ENCODE measurements around the gene CPLX3.
A peak's percentile ranks its signal among the peaks of the same experiment; 100 is the strongest.

The CPLX3 gene

DNA sequence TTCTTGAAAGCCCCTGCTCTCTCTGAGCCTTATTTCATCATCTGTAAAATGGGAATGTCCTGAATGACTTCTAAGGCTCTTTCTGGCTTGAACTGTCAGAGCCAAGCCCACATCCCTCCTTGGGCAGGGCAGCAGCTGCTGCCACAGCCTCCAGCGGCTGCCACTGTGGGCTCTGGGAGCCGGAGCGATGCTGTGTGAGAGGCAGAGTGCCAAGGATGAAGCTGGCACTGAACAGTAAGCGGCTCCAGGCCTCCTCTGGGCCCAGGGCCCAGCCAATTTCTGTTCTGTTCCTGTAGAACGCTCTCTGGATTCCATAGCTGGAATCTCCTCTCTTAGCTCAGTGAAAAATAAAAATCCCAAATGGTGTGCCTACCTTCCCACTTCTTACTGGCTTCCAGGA, 4.4 kb downstream of the CPLX3 start:
- no peak for DNase-seq

DNA sequence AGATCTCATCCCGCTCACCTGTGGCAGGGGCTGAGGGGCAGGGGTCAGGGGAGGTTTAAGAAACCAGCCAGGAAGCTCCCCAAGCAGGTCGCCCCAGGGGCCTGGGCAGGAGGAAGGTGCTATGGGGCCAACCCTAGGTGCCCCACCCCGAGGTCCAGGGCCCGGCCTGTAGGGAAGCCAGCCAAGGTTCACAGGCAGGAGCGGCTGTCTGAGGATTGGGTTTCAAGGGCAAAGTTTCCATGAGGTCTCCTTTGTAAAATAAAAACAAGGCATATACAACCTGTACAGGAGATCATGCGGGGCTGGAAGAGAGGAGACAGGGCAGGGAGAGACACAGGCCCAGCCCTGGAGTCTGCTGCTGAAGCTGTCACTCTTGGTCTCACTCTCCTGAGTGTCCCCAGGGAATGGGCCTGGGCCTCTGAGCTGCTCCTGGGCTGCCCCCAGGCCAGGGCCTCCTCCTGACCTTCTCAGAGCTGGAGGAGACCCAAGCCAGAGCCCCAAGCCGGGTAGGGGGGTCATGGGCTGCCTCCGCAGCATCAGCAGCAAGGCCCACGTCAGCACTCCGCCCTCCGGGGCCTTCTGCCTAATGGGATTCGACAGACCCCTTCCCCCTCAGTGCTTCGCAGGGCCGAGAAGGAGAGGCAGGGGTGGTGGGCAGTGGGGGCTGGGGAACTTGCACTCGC, 5.5 kb downstream of the CPLX3 start:
- no peak for DNase-seq

DNA sequence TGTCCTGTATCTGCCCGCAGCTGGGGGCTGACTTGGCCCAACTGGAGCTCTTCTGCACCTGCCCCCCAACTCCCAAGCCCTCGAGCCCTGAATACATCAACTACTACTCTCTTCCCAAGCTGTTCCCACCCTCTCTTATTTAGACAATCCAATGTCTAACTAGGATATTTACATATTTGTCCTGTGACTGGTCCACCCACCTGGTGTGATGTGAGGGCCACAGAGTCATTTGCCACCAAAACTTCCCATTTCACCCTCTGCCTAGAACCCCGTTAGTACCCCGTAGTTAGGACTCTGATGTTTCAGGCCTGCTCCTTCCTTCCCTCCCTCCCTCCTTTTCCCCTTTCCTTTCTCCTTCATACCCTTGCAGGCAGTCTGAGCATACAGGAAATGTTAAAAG, 6.4 kb downstream of the CPLX3 start:
- no peak for DNase-seq

DNA sequence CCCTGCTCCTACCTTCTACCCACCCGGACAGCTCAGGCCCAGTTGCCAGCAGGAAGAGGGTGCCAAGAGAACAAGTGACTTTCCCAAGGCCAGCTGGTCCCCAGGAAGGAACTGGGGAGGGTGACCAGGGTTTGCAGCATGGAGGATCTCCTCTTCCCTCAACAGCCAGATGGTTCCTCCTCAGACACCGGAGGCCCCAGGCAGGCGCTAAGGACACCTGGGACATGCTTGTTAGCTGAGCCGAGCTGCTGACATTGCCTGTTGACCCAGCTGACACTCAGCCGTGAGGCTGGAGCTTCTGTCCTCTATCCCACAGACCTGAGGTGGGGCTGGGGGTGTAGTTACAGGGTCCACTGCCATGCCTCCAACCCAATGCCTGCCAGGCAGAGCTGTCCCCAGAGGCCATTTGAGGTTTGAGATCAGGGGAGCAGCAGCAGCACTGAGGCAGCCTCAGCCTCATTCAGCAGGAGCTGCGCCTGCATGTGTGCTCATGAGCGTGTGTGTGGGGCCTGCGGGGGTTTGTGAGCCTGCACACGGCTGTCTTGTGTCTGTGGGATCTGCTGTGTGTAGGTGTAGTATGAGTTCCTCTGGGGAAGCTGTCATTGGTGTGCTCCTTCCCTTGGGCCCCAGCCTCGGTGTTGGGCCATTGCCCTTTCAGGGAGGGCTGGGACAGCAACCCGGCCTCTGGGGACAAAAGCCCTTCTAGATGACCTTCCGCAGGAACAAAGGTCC, 7.1 kb downstream of the CPLX3 start:
- DNase-seq = no peak

DNA sequence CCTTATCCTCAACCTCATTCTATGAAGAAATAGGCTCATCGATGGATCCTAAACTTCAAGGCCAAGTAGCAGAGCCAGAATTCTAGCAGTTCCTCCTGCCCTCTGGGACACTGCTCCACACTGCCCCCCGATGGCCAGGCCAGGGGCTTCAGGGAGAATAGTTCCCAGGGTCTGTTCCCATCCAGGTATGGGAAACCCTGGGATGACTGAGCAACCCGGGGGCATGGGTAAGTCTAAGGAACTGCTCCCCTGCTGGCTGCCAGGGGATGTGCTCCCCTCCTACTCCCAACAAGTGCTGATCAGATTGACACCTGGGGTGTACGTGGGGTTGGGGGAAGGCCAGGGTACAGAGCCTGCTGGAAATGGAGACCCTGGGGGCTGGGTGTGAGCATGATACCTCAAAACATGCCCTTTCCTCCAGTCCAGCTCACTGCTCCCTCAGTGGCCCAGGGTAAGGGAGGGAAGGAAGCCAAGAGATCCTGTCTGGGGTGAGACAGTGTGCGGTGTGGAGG, 8.9 kb downstream of the CPLX3 start:
- DNase-seq = peak; percentile 41

DNA sequence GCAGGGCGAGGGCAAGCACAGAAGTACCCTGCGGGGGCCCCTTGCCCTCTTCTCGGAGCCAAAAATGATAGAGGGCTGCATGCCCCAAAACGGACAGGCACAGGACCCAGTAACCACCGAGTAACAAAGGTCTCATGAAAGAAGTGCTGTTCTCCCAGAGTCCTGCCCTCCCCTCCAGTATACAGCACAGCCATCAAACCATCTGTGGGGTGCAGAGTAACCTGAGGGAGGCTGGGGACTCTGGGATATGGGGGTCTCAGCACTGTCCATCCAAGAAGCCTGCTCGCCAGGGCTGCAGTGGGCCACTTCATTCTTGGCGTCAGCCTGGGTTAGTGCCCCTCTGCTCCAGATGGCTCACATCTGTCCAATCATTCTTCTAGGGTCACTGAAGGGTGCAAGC, 10.4 kb downstream of the CPLX3 start:
- no peak for DNase-seq

DNA sequence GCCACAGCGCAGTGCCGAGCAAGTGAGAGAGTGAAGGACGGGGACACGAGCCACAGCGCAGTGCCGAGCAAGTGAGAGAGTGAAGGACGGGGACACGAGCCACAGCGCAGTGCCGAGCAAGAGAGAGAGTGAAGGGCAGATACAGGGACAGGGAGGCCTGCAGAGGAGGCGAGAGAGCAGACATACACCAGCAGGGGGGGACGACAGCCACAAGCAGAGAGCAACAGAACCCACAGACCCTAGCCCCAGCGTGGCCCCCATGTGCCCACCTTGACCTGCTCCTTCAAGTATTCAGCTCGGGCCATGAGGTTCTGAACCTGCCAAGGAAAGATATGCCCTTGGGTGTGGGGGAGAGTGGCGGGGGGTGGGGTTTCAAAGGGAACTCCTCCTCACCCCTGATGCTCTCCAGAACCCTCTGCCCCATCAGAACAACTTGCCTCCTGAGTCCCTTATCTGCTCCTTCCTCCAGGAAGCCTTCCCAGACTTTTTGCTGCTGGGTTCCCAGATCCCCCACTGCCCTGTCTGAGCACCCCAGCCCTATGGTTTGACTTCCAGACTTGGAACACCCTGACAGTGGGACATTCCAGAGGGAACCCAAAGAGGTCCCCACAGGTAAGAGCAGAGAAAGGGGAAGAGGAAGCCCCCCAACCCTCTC, 11.2 kb downstream of the CPLX3 start:
- DNase-seq = no peak

DNA sequence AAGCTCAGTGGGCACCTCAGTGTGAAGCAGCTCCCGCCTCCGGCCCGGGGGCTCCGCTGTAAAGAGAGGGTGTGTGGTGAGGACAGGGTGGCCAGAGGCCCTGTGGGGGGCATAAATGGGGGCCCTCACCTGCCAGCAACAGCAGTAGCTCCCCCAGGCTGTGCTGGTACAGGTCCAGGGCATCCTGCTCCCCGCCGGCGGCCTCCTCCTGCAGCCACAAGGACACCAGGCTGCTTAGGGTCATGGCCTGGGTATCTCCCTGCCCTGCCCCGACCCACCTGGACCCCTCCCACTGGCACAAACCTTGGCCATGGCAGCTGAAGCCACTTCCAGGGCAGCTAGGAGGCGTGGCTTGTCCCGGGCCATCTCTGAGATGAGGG, 11.7 kb downstream of the CPLX3 start:
- no peak for DNase-seq

DNA sequence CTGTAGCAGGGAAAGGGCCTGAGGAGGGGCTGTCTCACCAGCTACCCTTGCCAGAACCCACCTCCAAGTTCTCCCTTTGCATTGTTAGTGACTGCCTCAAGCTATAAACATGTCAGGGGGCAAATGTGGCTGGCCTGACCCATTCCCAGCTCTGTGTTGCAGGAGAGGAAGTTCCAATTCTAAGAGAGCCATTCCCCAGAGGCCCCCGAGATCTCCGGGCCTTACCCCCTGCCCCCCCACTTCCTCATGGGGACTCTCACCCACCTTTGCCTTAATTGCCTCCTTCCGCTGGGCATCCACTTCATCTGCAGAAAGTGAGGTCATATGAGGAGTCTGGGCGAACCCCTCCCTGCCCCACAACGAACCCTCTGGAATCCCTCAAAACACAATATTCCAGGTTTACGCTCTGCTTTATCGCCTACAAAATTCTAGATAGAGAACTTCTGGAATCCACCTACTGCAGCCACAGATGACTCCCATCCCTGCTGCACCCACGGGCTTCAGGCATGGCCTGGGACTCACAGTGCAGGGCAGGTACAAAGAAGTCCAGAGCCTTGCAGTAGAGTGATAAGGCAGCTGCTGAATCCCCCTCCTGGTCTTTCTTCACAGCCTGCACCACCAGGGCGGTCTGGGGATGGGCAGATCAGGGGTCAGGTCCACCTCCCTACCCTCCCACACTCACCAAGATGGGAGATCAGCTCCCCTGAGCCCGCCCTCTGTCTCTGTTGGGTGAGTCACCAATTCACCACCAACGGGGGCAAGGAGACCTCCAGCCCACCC, 12.5 kb downstream of the CPLX3 start:
- DNase-seq = no peak

DNA sequence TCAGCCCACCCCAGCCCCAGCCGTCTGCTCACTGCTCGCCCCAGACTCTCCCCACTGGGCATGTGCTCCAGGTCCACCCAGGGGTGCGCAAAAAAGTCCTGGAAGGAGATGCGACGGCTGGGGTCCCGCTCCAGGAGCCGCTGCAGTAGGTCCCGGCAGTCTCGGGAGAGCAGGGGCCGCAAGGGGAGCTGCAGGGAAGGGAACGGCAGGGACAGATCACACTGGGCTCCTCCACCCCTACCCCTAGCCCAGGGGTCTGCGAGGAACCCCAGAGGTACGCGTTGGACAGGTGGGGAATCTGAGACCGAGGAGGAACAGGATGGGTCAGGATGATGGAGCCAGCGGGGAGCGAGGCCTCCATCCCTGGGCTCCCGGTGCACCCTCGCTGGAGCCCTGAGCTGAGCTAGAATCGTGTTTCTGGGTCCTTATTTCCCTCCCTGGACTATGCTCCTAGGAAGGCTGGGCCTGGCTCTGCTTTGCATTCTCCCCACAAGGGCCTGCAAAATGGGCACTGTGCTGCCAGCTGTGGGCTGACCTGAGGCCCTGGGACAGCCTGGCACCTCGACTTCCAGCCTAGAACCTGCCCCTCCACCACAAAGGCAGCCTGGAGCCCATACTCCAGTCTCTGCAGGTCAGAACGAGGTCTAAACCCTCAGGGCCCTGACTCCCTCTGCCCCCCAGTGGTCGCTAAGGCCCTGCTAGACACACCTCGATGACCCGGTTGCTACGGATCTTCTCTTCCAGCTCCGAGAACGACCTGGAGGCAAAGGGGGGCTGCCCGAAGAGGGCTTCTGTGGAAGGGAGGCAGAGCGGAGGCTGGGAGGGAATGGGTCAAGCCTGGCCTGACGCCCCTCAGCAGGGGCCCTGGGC, 13.3 kb downstream of the CPLX3 start:
- DNase-seq = no peak

DNA sequence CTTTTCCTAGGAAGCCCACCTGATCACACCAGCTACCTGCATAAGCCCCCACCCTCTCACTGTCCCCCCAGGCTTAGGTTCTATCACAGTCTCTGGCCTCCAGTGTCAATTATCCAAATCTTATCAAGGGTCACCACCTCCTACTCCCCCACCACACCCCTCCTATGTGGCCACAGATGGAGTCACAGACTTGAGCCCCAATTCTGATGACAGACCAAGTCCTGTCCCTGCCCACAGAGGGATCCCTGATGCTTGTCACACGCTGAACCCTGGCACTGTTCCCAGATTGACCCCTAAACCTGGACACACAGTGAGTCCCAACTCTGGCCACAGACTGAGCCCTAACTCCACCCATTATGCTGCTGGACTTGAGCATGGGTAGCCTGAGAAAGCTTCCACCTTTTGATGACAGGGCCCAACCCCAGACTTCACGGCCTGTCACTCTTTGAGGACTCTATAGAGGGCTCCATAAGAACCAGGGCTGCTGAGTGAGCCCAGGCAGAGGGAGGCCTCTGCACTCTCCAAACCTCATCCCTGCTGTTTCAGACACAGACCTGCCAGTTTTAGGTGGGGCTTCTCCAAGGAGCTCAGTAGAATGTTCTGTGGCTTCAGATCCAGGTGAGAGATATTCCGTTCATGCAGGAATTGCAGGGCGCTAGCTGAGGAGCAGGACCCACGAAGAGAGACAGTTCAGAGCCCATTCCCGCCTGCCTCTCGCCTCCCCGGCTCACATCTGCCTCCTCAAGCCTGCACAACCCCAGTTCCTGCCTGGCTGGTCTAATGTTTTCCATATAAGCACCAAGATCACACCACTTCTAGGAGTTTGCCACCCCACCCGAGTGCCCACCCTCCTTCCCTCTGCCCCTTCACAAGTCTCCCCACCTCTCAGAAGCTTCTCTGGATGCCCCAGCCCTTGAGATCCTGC, 14.7 kb downstream of the CPLX3 start:
- DNase-seq = no peak

DNA sequence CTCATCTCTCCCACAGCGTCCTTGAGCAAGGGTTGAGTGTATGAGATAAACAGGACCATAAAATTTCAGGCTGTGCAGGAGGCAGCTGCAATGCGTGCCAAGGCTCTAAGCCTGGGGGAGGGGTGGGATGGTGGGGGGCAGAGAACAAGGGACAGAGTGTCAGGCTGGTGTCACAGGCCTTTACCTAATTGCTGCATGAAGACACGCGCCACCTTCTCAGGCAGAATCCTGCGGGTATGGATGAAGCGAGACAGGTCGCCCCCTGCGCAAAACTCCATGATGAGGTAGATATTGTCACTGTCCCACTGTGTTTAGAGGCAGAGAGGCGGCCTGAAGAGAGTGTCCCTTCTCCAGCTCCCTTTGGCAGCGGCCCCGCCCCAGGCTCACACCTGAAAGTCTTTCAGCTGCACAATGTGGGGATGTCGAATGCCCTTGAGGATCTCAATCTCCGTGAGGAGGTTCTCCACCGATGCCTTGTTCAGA, 15.5 kb downstream of the CPLX3 start:
- DNase-seq = no peak

DNA sequence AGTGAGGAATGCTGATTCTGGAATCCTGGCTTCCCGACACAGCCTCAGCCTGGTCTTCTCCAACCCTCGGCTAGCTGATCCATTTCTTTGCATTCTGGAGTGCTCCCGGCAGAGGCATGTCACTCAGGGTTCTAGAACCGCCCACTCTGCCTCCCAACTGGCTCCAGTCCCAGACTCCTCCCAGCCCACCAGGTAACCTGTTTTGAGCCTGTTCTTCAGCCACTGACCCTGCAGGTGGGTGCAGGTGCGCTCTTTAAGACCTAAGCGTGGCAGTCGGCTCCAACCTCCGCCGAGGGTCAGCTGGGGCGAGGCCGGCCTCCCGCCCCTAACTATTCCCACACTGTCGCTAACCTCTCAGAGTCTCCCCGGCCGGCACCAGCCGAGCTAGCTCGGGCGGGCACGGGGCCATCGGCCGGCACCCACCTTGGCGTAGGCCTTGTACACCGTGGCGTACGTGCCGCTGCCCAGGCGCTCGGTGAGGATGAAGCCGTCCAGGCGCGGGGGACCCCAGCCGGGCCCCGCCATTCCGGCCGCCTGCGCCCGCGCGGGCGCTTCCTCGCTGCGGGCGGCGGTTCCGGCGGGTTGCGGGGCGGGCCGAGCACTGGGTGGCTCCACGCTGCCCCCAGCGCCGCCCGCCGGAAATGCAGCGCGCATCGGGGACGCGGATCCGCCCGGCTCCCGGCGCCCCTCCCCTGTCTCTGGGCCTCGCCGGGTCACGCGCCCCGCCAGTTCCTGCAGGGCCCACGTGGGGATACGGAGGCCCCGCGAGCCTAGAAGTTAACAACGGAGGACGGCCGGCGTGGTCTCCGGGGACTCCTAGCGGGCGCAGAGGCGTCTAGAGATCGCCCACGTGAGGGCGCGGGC, 16.4 kb downstream of the CPLX3 start, which contains the start of gene ULK3:
ULK3 (minus strand) TSS at position 576 of the 864 bp plus-strand sequence; CDS start at position 525, 51 bp downstream.
- peak; percentile 91 for DNase-seq

DNA sequence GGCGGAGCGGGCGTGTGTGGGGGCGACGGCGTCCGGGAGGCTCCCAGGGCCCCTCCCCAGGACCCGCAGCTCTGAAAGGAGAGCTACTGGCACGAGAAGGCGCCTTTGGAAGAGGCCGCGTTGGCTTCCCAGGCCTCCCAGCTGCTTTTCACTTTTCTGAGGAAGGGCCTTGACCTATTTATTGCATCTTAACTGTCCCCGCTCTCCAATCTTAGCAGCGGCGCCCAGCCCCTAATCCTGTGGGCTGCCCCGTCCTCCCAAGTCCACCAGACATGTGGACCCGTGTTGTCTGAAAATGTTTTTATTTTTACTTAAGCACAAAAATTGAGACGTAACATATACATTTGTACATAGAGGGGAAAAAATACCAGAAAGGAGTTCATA, 17.0 kb downstream of the CPLX3 start:
- DNase-seq = no peak

DNA sequence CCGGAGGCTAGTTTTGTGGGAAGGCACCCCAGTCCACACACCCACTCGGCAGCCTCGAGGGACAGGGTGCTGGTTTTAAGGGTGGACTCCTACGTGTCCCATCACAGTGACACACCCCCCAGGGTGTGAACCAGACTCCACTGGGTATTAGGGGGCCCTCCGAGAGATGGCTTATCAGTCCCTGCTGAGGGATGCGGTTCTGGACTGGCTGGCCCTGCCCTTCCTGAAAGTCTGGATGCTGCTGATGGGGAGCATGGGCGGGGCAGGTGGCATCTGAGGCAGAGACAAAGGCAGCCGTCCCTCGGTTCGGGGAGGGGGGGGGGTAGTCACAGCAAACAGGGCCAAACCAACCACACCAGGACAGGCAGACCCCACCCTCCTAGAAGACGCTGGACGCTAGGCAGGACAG, 17.5 kb downstream of the CPLX3 start:
- DNase-seq = no peak

DNA sequence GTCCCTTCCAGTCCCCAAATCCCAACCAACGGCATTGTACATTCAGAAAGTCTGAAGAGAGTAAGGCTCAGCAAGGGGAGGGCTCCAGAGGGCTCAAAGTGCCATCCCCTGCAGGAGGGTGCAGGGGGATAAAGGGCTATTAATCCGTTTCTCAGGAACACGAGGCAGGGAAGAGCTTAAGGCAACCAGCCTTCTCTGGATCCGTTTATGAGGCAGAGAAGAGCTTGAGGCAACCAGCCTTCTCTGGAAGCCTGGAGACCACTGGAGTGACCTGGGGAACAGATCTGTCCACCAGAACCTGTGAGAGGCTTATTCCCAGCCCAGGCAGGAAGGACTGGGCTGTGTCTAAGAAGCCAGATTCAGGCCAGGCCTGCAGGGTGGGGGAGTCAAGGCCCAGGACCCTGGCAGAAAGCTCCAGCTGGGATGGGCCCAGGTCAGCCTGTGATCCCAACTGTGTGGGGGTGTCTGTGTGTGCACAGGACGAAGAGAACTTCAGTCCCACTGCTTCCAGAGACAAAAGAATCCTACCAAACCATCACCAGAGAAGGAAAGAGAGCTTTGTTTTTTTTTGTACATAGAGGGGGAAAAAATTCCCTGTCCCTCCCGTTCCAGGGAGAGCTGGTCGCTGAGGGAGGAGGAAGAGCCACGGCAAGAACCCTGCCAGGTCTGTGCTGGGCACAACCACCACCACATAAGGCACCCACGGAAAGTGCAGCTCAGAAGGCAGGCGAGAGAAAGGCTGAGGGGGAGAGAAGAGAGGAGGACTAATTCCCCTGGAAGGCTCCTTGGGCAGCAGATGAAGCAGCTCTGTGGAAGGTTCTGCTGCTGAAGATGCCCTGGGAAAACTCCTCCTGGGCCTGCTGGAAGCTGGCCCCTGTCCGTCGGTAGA, 18.1 kb downstream of the CPLX3 start:
- DNase-seq = no peak

DNA sequence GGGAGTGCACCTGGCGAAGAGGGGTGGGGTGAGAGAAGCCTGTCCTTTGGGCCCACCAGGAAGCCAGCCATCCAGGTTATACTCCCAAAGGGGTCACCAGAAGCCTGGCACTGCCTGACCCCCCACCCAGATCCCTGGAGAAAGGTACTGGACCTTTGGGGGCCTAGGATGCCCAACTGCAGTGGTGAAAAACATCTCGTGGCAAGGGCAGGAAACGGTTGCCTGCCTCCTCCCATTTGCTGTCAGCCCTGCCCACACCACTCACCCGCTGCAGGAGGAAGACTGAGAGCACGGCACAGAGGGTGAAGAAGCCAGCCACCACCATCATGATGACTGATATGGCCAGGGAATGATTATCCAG, 18.8 kb downstream of the CPLX3 start:
- no peak for DNase-seq

DNA sequence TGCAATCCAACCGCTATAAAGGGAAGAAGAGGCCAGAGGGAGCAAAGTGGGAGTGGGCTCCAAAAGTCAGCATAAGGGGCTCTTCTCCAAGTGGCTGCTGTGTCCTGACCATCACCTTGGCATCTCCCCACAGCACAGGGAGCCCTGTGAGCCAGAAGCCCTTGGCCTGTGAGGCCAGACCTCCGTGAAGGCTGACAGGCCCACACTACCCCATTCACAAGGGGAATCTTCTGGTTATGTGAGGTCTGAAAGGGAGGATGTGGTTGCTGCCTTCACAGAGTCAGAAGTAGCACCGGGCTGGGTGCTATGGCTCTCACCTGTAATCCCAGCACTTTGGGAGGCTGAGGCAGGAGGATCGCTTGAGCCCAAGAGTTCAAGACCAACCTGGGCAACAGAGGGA, 19.2 kb downstream of the CPLX3 start:
- no peak for DNase-seq

DNA sequence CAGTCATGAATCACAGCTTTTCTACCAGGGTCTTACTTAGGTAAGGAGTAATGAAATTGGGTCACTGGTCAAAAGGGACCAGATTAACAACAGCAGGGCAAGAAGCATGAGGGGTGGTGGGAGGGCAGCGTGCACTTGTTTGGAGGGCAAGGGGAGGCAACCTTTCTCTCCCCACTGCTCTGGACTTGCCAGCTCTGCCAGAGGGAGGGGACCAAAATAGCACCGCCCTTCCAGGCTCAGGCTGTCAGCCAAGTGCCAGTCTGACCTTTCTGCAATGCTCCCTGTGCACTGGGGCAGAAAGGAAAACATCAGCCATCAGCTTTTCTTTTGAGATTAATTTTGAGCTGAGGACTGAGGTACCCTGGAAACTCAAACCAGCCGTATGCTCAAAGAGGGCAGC, 21.0 kb downstream of the CPLX3 start:
- DNase-seq = no peak
